HEK293T (cell line): Measurements from ENCODE around the gene LRBA.

Experiments used
- L3MBTL2 ChIP-seq: fragments of 450-650 bp; conservative IDR thresholded peaks from 2 replicates; pipeline ENCODE4 v1.6.1; 2016; ENCODE audit warnings: mild to moderate bottlenecking
- TF ChIP-seq, protein P1 (sequence below): fragments of 450-650 bp; IDR thresholded peaks from 2 replicates; pipeline ENCODE4 v1.6.1; 2016

DNA sequence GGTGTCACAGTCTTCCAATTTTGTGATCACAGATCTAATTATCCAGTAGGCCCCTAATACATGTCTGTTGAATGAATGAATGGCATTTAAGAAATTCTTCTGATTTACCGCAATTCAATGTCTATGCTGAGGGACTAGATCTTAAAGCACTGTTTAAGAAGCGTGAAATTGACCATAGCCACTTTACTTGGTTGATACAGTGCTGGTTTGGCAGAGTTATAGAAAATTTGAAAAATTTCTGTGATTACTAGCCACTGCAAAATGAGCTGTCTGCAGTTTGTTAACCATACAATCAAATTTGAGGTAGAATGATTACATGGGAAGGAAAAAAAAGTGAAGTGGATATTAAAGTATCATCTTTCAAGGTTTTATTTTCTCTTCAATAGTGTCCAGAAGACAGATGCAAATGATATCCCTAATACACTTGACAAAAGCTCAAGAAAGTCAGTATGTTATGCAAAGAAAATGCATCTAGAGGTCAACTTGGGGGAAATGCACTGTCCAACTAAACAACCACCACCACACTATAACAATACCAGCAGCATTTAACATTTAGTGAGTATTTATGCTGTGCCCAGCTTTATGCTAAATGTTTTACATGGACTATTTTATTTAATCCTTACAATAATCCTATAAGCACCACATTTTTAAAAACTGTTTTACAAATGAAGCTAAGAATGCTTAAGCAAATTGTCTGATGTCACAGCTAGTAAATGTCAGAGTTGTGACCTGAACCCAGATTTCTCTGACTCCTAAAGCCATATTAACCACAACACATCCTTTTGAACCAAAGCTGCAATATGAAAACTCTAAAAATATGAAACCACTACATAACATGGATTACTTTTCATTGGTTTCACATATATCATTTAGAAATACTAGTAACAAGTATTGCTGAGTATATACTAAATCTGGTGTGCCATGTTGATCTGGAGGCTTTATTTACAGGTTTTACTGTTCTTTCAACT, 651.1 kb downstream of the LRBA start:
- no peak for TF ChIP-seq L3MBTL2
- TF ChIP-seq, protein P1, sequence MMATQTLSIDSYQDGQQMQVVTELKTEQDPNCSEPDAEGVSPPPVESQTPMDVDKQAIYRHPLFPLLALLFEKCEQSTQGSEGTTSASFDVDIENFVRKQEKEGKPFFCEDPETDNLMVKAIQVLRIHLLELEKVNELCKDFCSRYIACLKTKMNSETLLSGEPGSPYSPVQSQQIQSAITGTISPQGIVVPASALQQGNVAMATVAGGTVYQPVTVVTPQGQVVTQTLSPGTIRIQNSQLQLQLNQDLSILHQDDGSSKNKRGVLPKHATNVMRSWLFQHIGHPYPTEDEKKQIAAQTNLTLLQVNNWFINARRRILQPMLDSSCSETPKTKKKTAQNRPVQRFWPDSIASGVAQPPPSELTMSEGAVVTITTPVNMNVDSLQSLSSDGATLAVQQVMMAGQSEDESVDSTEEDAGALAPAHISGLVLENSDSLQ, result no peak
